Measurements from ENCODE around the gene PSMD5.

PSMD5 gene

GRCh38 chr9:120875643-120875953, 32.9 kb upstream of the PSMD5 start:
- no peak for DNase-seq (ENCODE audit: extremely low read depth in 1 of 2, low read depth in 1 of 2)

- no peak for DNase-seq (ENCODE audit: extremely low read depth in 1 of 2, low read depth in 1 of 2)
These were observed 32.5 kb upstream of the PSMD5 start for GRCh38 chr9:120875195-120875565.

- DNase-seq (ENCODE audit: extremely low read depth in 1 of 2, low read depth in 1 of 2): no peak
These were observed 31.8 kb upstream of the PSMD5 start for GRCh38 chr9:120874226-120875194.

GRCh38 chr9:120873512-120873911, 30.8 kb upstream of the PSMD5 start:
- no peak for DNase-seq (ENCODE audit: extremely low read depth in 1 of 2, low read depth in 1 of 2)

- DNase-seq (ENCODE audit: extremely low read depth in 1 of 2, low read depth in 1 of 2): no peak
These were observed 30.2 kb upstream of the PSMD5 start for GRCh38 chr9:120872791-120873502.

- no peak for DNase-seq (ENCODE audit: extremely low read depth in 1 of 2, low read depth in 1 of 2)
These were observed 27.5 kb upstream of the PSMD5 start for GRCh38 chr9:120870206-120870605.

- no peak for DNase-seq (ENCODE audit: extremely low read depth in 1 of 2, low read depth in 1 of 2)
These were observed 27.0 kb upstream of the PSMD5 start for GRCh38 chr9:120869726-120870125.

- DNase-seq (ENCODE audit: extremely low read depth in 1 of 2, low read depth in 1 of 2): no peak
These were observed 26.6 kb upstream of the PSMD5 start for GRCh38 chr9:120869360-120869687.

- DNase-seq (ENCODE audit: extremely low read depth in 1 of 2, low read depth in 1 of 2): peak; percentile 95 to 97
These were observed 26.1 kb upstream of the PSMD5 start for GRCh38 chr9:120868676-120869359.

- no peak for DNase-seq (ENCODE audit: extremely low read depth in 1 of 2, low read depth in 1 of 2)
These were observed 25.6 kb upstream of the PSMD5 start for GRCh38 chr9:120868339-120868675.

GRCh38 chr9:120867676-120868338, 25.1 kb upstream of the PSMD5 start:
- DNase-seq (ENCODE audit: extremely low read depth in 1 of 2, low read depth in 1 of 2): no peak

- DNase-seq (ENCODE audit: extremely low read depth in 1 of 2, low read depth in 1 of 2): no peak
These were observed 23.9 kb upstream of the PSMD5 start for GRCh38 chr9:120866651-120867050.

GRCh38 chr9:120865809-120866208, 23.1 kb upstream of the PSMD5 start:
- DNase-seq (ENCODE audit: extremely low read depth in 1 of 2, low read depth in 1 of 2): no peak

- no peak for DNase-seq (ENCODE audit: extremely low read depth in 1 of 2, low read depth in 1 of 2)
These were observed 22.5 kb upstream of the PSMD5 start for GRCh38 chr9:120865176-120865575.

GRCh38 chr9:120864719-120865118, 22.0 kb upstream of the PSMD5 start:
- no peak for DNase-seq (ENCODE audit: extremely low read depth in 1 of 2, low read depth in 1 of 2)

GRCh38 chr9:120863833-120864232, 21.1 kb upstream of the PSMD5 start:
- no peak for DNase-seq (ENCODE audit: extremely low read depth in 1 of 2, low read depth in 1 of 2)

- no peak for DNase-seq (ENCODE audit: extremely low read depth in 1 of 2, low read depth in 1 of 2)
These were observed 19.7 kb upstream of the PSMD5 start for GRCh38 chr9:120862452-120862851.

- DNase-seq (ENCODE audit: extremely low read depth in 1 of 2, low read depth in 1 of 2): no peak
These were observed 19.2 kb upstream of the PSMD5 start for GRCh38 chr9:120861935-120862334.

GRCh38 chr9:120860083-120860482, 17.4 kb upstream of the PSMD5 start:
- DNase-seq (ENCODE audit: extremely low read depth in 1 of 2, low read depth in 1 of 2): no peak

- DNase-seq (ENCODE audit: extremely low read depth in 1 of 2, low read depth in 1 of 2): no peak
These were observed 16.6 kb upstream of the PSMD5 start for GRCh38 chr9:120859361-120859760.

- no peak for DNase-seq (ENCODE audit: extremely low read depth in 1 of 2, low read depth in 1 of 2)
These were observed 15.2 kb upstream of the PSMD5 start for GRCh38 chr9:120857902-120858301.
